Subcutaneous adipose tissue (tissue), 4 donors: Measurements from ENCODE around the gene MTCH1. TPM values are rescaled to one million over a fixed set of nuclear protein-coding genes. Genes with fewer than 3 reads are reported as not detected.

ENCODE experiments used
- CTCF ChIP-seq: fragments of 450-650 bp; IDR thresholded peaks from one replicate; pipeline ENCODE4 v1.5.1; 2016; ENCODE audit warnings: low read depth, mild to moderate bottlenecking, control low read depth, antibody characterized with exemption, moderate library complexity
- total RNA-seq, 4 donors: library from RNA; depleted of rRNA; stranded (reverse); fragments of >200 nt; gene quantifications; one replicate each; pipeline ENCODE4 v1.1.0, GENCODE V29; 2016

MTCH1 gene
- total RNA-seq, 4 donors from 2014 or later: 153 to 224 (median 196) TPM

GRCh38 chr6:36963451-36964290 lies 22.3 kb downstream of the MTCH1 start:
- no peak for TF ChIP-seq CTCF

GRCh38 chr6:36962874-36963273 lies 23.1 kb downstream of the MTCH1 start:
- no peak for TF ChIP-seq CTCF

GRCh38 chr6:36961441-36962435 lies 24.3 kb downstream of the MTCH1 start:
- no peak for TF ChIP-seq CTCF

GRCh38 chr6:36959555-36960250 lies 26.3 kb downstream of the MTCH1 start:
- no peak for TF ChIP-seq CTCF

- TF ChIP-seq CTCF: no peak
These were observed 27.0 kb downstream of the MTCH1 start for GRCh38 chr6:36958775-36959554.

- no peak for TF ChIP-seq CTCF
These were observed 28.2 kb downstream of the MTCH1 start for GRCh38 chr6:36957773-36958271.
